ENCODE measurements around the gene TMEM115.

Gene TMEM115

GRCh38 chr3:50358911-50359759, at the start of gene TMEM115:
TSS of gene TMEM115 (minus strand) at chr3:50359521. CDS start at chr3:50359063, 458 bp downstream.
- peak; percentile 73 for DNase-seq

GRCh38 chr3:50408443-50408944, 49.2 kb upstream of the TMEM115 start:
- no peak for DNase-seq

- DNase-seq: no peak
These were observed 47.2 kb upstream of the TMEM115 start for GRCh38 chr3:50406487-50406886.

- DNase-seq: no peak
These were observed 45.9 kb upstream of the TMEM115 start for GRCh38 chr3:50405249-50405648.

- no peak for DNase-seq
These were observed 42.8 kb upstream of the TMEM115 start for GRCh38 chr3:50401978-50402595.

- DNase-seq: no peak
These were observed 37.2 kb upstream of the TMEM115 start for GRCh38 chr3:50396502-50396901.

GRCh38 chr3:50395070-50395860, 35.9 kb upstream of the TMEM115 start:
- no peak for DNase-seq

GRCh38 chr3:50393061-50393460, 33.7 kb upstream of the TMEM115 start:
- no peak for DNase-seq

- no peak for DNase-seq
These were observed 32.9 kb upstream of the TMEM115 start for GRCh38 chr3:50392101-50392715.

- no peak for DNase-seq
These were observed 31.3 kb upstream of the TMEM115 start for GRCh38 chr3:50390508-50391224.

GRCh38 chr3:50389414-50389767, 30.1 kb upstream of the TMEM115 start:
- DNase-seq: no peak

GRCh38 chr3:50388720-50389413, 29.5 kb upstream of the TMEM115 start:
- no peak for DNase-seq

- no peak for DNase-seq
These were observed 28.8 kb upstream of the TMEM115 start for GRCh38 chr3:50388016-50388719.

- DNase-seq: no peak
These were observed 26.4 kb upstream of the TMEM115 start for GRCh38 chr3:50385754-50386153.

- DNase-seq: no peak
These were observed 24.4 kb upstream of the TMEM115 start for GRCh38 chr3:50383750-50384149.

- DNase-seq: no peak
These were observed 23.4 kb upstream of the TMEM115 start for GRCh38 chr3:50382722-50383121.

GRCh38 chr3:50381383-50381782, 22.1 kb upstream of the TMEM115 start:
- DNase-seq: no peak

GRCh38 chr3:50380405-50381085, 21.2 kb upstream of the TMEM115 start:
- DNase-seq: no peak

GRCh38 chr3:50378757-50379156, 19.4 kb upstream of the TMEM115 start:
- DNase-seq: no peak

GRCh38 chr3:50378024-50378423, 18.7 kb upstream of the TMEM115 start:
- no peak for DNase-seq
